HUDEP-2 (cell line): ENCODE data around the gene MAB21L4.
A peak's percentile ranks its signal among the peaks of the same experiment; 100 is the strongest.

Experiments used
- DNase-seq, 76 experiments: peaks; one replicate each; lab custom pipeline; 2025; ENCODE audit not compliant: unreplicated experiment in 76 of 76; lab: John Stamatoyannopoulos, UW

MAB21L4 gene

GRCh38 chr2:240913810-240914644, 18.1 kb upstream of the MAB21L4 start:
- peak in 22 of 76 experiments; percentile 2 to 39 (median 12) for DNase-seq

GRCh38 chr2:240912878-240913809, 17.2 kb upstream of the MAB21L4 start:
- DNase-seq, result no peak

- no peak for DNase-seq
Observed at GRCh38 chr2:240911641-240912265, 15.8 kb upstream of the MAB21L4 start.

- DNase-seq, result no peak
Observed at GRCh38 chr2:240909216-240909974, 13.4 kb upstream of the MAB21L4 start.

GRCh38 chr2:240906911-240907590, 11.1 kb upstream of the MAB21L4 start:
- DNase-seq, result no peak

GRCh38 chr2:240906141-240906910, 10.4 kb upstream of the MAB21L4 start, which contains the start of gene CROCC2:
TSS of gene CROCC2 (plus strand) at chr2:240906336. CDS start at chr2:240906514, 178 bp downstream.
- no peak for DNase-seq

GRCh38 chr2:240905176-240905781, 9.3 kb upstream of the MAB21L4 start:
- no peak for DNase-seq

- no peak for DNase-seq
Observed at GRCh38 chr2:240904216-240905175, 8.5 kb upstream of the MAB21L4 start.

GRCh38 chr2:240903191-240904060, 7.5 kb upstream of the MAB21L4 start:
- DNase-seq, result no peak

GRCh38 chr2:240902615-240903041, 6.7 kb upstream of the MAB21L4 start:
- peak in 2 of 76 experiments; percentile 6 to 9 for DNase-seq

GRCh38 chr2:240901986-240902614, 6.1 kb upstream of the MAB21L4 start:
- DNase-seq, result no peak

GRCh38 chr2:240900141-240900860, 4.3 kb upstream of the MAB21L4 start:
- DNase-seq, result no peak

GRCh38 chr2:240899468-240899865, 3.5 kb upstream of the MAB21L4 start:
- DNase-seq, result no peak

GRCh38 chr2:240898731-240899467, 2.9 kb upstream of the MAB21L4 start:
- no peak for DNase-seq
